HG03342 (cell line): Measurements from ENCODE around the gene RAB6B.

Experiments
- ATAC-seq: cut with Tn5 transposase; IDR thresholded peaks from one replicate; pipeline ENCODE4 v1.9.1; 2021; ENCODE audit warnings: mild to moderate bottlenecking, moderate library complexity; ENCODE audit not compliant: unreplicated experiment

The RAB6B gene

GRCh38 chr3:133895208-133896001 is at the start of gene RAB6B:
TSS of gene RAB6B (minus strand) at chr3:133895882. CDS start at chr3:133895466, 416 bp downstream.
- ATAC-seq, result peak; percentile 53

- ATAC-seq, result no peak
These were observed 49.1 kb upstream of the RAB6B start for GRCh38 chr3:133944641-133945380.

- ATAC-seq, result no peak
These were observed 48.5 kb upstream of the RAB6B start for GRCh38 chr3:133944181-133944580.

- no peak for ATAC-seq
These were observed 48.0 kb upstream of the RAB6B start for GRCh38 chr3:133943639-133944141.

GRCh38 chr3:133943031-133943535 is 47.4 kb upstream of the RAB6B start:
- ATAC-seq, result no peak

- ATAC-seq, result no peak
These were observed 45.7 kb upstream of the RAB6B start for GRCh38 chr3:133941415-133941821.

GRCh38 chr3:133940536-133940935 is 44.9 kb upstream of the RAB6B start:
- ATAC-seq, result no peak

GRCh38 chr3:133939463-133939835 is 43.8 kb upstream of the RAB6B start:
- no peak for ATAC-seq

GRCh38 chr3:133938770-133939462 is 43.2 kb upstream of the RAB6B start:
- ATAC-seq, result no peak

GRCh38 chr3:133937756-133938601 is 42.3 kb upstream of the RAB6B start:
- ATAC-seq, result no peak

- ATAC-seq, result no peak
These were observed 41.5 kb upstream of the RAB6B start for GRCh38 chr3:133937061-133937686.

- no peak for ATAC-seq
These were observed 40.4 kb upstream of the RAB6B start for GRCh38 chr3:133935843-133936769.

GRCh38 chr3:133934996-133935842 is 39.5 kb upstream of the RAB6B start:
- ATAC-seq, result no peak

GRCh38 chr3:133934073-133934970 is 38.6 kb upstream of the RAB6B start:
- no peak for ATAC-seq

GRCh38 chr3:133933097-133934024 is 37.7 kb upstream of the RAB6B start:
- ATAC-seq, result no peak

- no peak for ATAC-seq
These were observed 36.3 kb upstream of the RAB6B start for GRCh38 chr3:133932009-133932408.
